Endothelial cell of umbilical vein (primary cell): ENCODE results near the gene MID1.

Experiments used
- EZH2 ChIP-seq: IDR thresholded peaks from 2 replicates; pipeline ENCODE4 v1.6.1; 2012; ENCODE audit warnings: borderline replicate concordance, low read depth, mild to moderate bottlenecking, moderate library complexity, low read length, inconsistent platforms; ENCODE audit not compliant: severe bottlenecking
- TF ChIP-seq, protein P1 (sequence below), 2 donors: IDR thresholded peaks; 1 replicate in 1 of 2; 2 replicates in 1 of 2; pipeline ENCODE4 v1.5.1; 2011; ENCODE audit warnings: low read length in 2 of 2, mild to moderate bottlenecking in 2 of 2, moderate library complexity in 2 of 2, control low read depth in 1 of 2, inconsistent platforms in 1 of 2, low read depth in 1 of 2; ENCODE audit not compliant: insufficient read depth in 1 of 2; ENCODE audit errors: extremely low read depth in 1 of 2

DNA sequence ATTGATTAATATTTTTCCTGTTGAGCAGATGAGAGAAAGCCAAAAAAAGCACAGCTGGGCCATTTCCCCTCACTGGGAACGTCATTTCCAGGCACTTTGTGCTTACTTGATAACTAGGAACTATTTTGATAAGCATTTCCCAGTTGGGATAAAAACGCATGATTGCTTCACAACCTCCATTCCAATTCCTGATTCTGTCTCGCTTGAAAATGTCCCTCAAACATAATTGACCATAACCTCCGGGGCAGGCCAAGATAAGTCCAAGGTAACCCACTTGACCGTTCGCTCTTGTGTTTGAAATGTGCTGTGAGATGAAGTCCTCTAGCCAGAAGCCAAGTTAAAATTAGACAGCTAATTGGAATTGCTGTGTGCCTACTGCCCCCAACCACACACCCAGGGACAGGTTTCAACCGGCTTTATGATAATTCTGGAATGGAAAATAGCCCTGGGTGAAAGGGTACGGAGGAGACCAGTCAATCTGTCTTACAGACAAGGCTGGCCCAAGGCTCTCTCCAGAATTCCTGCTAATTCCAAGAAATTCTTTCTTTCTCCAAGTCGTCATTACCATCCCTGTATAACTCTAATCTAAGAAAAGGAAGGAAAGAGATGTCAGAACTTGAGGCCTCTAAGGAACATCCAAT, 137.1 kb downstream of the MID1 start:
- TF ChIP-seq, protein P1, sequence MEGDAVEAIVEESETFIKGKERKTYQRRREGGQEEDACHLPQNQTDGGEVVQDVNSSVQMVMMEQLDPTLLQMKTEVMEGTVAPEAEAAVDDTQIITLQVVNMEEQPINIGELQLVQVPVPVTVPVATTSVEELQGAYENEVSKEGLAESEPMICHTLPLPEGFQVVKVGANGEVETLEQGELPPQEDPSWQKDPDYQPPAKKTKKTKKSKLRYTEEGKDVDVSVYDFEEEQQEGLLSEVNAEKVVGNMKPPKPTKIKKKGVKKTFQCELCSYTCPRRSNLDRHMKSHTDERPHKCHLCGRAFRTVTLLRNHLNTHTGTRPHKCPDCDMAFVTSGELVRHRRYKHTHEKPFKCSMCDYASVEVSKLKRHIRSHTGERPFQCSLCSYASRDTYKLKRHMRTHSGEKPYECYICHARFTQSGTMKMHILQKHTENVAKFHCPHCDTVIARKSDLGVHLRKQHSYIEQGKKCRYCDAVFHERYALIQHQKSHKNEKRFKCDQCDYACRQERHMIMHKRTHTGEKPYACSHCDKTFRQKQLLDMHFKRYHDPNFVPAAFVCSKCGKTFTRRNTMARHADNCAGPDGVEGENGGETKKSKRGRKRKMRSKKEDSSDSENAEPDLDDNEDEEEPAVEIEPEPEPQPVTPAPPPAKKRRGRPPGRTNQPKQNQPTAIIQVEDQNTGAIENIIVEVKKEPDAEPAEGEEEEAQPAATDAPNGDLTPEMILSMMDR (IDR thresholded peaks at IDR 0.05; ENCODE audit: extremely low read depth in 1 of 2, insufficient read depth in 1 of 2, low read depth in 1 of 2, low read length in 2 of 2) = no peak
- TF ChIP-seq EZH2 = no peak
